Measurements from ENCODE around the gene IRAK1BP1.
"Not testable (repeated sequence)": the region's sequence is repeated elsewhere in the genome, so short reads cannot be mapped to it uniquely, and the experiment has no call there.

IRAK1BP1 gene, protein sequence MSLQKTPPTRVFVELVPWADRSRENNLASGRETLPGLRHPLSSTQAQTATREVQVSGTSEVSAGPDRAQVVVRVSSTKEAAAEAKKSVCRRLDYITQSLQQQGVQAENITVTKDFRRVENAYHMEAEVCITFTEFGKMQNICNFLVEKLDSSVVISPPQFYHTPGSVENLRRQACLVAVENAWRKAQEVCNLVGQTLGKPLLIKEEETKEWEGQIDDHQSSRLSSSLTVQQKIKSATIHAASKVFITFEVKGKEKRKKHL

DNA sequence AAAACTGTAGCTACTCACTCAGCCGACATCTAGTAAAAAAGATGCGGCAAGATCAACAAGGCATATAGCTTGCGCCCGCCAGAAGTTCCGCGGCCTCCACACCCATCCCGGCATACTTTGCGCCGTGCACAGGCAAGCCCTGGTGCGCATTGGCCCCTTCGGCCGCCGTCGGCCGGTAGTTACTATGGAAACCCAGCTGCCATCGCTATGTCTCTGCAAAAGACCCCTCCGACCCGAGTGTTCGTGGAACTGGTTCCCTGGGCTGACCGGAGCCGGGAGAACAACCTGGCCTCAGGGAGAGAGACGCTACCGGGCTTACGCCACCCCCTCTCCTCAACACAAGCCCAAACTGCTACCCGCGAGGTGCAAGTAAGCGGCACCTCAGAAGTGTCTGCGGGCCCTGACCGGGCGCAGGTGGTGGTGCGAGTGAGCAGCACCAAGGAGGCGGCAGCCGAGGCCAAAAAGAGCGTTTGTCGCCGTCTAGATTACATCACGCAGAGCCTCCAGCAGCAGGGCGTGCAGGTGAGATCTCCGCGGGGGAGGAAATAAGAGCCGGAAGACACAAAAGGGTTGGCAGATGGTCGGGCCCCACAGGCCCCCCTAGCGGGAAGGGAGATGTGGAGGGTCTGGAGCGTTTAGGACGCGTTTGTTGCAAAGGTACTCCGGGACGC is at the start of gene IRAK1BP1:
TSS of gene IRAK1BP1 (plus strand) at position 182 of the 671 bp plus-strand sequence. CDS start at position 208, 26 bp downstream.
- DNase-seq: peak; percentile 84

DNA sequence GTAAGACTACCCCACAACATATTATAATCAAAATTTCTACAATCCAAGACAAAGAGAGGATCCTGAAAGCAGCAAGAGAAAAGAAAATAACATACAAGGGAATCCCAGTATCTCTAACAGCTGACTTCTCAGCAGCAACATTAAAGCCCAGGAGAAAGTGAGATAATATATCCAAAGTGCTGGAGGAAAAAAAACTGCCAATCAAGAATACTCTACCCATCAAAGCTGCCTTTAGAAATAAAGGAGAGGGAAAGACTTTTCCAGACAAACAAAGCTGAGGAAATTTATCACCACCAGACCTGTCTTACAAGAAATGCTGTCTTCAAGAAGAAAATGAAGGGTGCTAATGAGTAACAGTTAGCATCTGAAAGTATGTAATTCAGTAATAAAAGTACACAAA is 43.3 kb upstream of the IRAK1BP1 start:
- DNase-seq: no peak

DNA sequence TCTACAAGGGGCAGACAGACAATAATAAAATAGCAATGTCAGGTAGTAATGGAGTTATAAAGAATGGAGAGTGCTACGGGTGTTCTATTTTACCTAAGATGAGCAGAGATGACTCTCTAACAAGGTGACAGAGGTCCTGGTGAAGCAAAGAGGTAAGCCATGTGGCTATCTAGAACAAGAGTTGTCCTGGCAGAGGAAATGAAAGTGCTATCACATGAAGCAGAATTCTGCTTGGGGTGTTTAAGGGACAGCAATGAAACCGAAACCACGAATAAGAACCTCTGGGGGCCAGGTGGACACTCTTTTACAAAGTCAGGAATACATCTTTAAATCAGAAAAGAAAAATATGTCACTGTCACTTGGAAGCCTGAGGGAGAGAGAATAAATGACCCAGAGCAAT is 37.9 kb upstream of the IRAK1BP1 start:
- no peak for DNase-seq

- no peak for DNase-seq
Measured at GRCh38 chr6:78830805-78831204, 36.5 kb upstream of the IRAK1BP1 start.

GRCh38 chr6:78831492-78831891 is 35.9 kb upstream of the IRAK1BP1 start:
- DNase-seq: no peak

DNA sequence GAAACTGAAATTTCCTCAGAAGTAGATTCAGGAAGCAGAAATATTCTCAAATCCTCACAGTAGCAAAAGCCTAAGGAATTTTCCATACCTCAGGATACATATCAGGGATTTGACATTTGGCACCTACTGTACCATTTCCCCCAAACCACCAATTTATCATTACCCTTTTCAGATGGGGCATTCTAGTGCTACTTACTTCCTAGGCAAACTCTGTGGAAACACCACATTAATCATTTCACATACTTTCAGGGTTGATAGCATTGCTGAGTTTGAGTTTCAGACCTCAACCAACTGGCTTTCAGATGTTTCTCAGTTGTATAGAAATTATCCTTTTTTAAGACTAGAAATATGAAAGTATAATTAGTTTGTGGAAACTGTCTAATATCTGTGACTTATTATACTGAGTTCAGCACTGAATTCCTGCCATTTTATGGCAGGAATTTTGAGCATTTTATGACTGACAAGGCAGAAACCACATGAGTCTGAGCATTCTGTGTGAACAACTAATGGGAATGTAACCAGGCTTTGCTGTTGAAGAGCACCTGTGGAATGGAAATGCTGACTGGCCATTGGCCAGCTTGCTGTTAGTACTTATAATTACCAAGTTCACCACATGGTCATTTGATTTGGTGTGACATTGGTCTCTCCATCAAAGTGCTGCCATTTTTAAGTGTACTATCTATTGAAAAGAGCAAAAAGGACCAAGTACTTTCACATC is 35.1 kb upstream of the IRAK1BP1 start:
- DNase-seq: peak; percentile 2

GRCh38 chr6:78835817-78836216 is 31.5 kb upstream of the IRAK1BP1 start:
- DNase-seq: peak; percentile 10

DNA sequence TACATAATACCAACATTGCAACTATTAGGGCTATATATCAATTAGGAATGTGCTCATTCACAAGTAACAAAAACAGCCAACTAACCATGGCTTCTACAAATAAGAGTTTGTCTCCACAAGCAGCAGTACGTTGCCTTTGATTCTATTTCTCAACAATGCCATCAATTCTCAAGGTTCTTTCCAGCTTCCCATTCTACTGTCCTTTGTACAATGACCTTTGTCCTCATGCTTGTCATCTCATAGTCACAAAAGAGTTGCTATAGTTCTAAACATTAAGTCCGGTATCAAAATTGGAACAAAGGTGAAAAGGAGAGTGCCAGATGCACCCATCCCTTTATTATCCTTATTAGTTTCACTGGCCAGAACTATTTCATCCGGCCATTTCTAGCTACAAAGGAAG is 30.8 kb upstream of the IRAK1BP1 start:
- DNase-seq: no peak

DNA sequence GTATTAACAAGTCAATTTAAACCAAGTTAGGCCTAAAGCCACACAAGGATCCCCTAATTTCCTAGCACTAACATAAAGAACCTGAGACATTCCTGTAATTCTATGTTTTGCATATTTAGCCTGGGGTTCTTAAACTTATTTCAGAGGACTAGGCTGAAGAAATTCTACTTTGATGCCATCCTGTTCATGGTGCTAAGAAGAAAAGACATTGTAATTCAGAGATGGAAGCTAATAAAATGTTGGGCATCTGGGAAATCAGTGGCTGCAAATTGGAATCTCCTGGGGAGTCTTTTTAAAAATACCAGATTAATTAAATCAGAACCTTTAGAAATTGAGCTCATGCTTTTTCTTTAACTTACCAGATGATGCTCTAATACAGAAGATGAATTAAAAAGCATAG is 26.2 kb upstream of the IRAK1BP1 start:
- no peak for DNase-seq

GRCh38 chr6:78842953-78843352 is 24.4 kb upstream of the IRAK1BP1 start:
- no peak for DNase-seq

- DNase-seq: no peak
Measured at GRCh38 chr6:78844899-78845298, 22.5 kb upstream of the IRAK1BP1 start.

- DNase-seq: no peak
Measured at GRCh38 chr6:78845567-78845966, 21.8 kb upstream of the IRAK1BP1 start.

DNA sequence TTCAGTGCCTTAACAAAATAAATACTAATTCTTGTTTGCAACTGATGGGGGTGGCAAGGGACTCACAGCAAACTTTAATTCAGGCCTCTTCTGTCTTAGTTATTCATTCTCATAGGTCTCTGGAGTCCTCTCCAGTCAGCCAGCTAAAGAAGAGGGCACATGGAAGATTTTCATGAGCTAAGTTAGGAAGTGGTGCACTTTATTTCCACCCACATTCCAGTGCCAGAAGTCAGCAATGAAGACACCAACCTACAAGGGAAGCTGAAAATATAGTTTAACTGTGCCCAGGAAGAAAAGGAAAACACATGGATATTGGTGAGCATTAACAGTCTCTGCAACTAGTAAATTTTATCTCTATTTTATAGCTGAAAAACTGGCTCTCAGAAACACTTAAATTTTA is 16.7 kb upstream of the IRAK1BP1 start:
- DNase-seq: no peak

DNA sequence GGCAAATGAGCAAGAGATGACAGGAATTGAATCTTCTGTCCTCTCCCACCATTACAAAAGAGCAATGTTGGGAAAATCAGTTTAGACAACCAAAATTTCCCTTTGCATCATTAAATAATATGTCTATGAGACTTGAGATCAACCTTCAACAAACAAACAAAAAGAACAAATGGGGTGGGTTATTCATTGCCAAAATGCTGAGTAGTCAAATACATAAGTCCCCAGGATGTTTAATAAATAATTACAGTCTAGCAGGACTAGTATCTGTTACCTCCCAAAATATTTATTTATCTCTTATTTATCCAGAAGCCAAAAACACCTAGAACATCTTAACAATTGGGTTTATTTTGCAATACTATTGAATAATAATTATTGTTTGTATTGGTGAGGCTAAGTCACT is 16.2 kb upstream of the IRAK1BP1 start:
- DNase-seq: no peak

DNA sequence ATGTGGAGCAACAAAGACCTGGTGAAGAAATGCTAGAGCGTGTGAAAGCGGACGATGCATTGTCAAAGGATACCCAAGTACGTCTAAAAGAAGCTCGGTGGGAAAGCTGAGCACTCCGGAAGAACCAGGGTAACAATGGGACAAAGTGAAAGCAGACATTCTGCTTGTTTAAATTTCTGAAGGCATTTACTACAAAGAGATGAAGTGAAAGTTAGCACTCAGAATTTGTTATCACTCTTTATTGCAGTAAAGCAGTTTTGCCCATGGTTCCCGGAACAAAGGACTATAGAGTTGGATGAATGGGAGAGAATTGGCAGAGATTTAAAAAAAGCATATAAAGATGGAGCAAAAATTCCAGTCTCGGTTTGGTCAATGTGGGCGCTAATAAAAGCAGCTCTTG is 12.8 kb upstream of the IRAK1BP1 start:
- DNase-seq: peak; percentile 8

- DNase-seq: not testable (repeated sequence)
Measured at GRCh38 chr6:78858339-78858938, 8.9 kb upstream of the IRAK1BP1 start.

GRCh38 chr6:78861509-78861908 is 5.8 kb upstream of the IRAK1BP1 start:
- DNase-seq: no peak

GRCh38 chr6:78863576-78863975 is 3.8 kb upstream of the IRAK1BP1 start:
- DNase-seq: no peak

- no peak for DNase-seq
Measured at GRCh38 chr6:78864957-78865356, 2.4 kb upstream of the IRAK1BP1 start.

- DNase-seq: no peak
Measured at GRCh38 chr6:78867020-78867369, 356 bp upstream of the IRAK1BP1 start.

GRCh38 chr6:78868116-78868515 is 765 bp downstream of the IRAK1BP1 start:
- no peak for DNase-seq

GRCh38 chr6:78875505-78875904 is 8.2 kb downstream of the IRAK1BP1 start:
- DNase-seq: no peak

GRCh38 chr6:78883651-78884050 is 16.3 kb downstream of the IRAK1BP1 start:
- no peak for DNase-seq

- not testable (repeated sequence) for DNase-seq
Measured at GRCh38 chr6:78889901-78890300, 22.6 kb downstream of the IRAK1BP1 start.

Measured in midbrain (tissue), 1 donor.